GM04504 (cell line): ENCODE measurements around the gene RAB29.

ENCODE experiments used
- DNase-seq: peaks from one replicate; pipeline ENCODE4 v3.0.0-alpha.2; 2012; ENCODE audit warnings: low read depth

Gene RAB29

GRCh38 chr1:205719762-205720161 lies 55.5 kb downstream of the RAB29 start:
- DNase-seq: no peak

GRCh38 chr1:205719015-205719414 lies 56.3 kb downstream of the RAB29 start:
- DNase-seq: no peak
